ENCODE data around the gene TPK1.

Gene TPK1

DNA sequence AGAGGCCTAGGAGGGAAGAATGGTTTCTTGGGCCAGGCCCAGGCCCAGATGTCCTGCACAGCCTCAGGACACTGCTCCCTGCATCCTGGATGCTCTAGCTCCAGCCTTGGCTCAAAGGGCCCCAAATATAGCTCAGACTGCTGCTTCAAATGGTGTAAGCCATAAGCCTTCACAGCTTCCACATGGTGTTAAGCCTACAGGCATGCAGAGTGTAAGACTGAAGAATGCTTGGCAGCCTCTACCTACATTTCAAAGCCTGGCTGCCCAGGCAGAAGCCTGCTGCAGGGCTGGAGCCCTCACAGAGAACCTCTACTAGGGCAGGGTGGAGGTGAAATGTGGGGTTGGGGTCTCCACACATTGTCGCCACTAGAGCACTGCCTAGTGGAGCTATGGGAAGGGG lies 118.1 kb downstream of the TPK1 start:
- no peak overlapping the region for H3K9ac ChIP-seq (ENCODE audit: low read depth, low read length)
- H3K4me1 ChIP-seq (ENCODE audit: control insufficient read depth, insufficient read depth, low read length) = no peaks in the 10 kb centered on the region
- H3K4me2 ChIP-seq (ENCODE audit: low read length) = no peak overlapping the region
- no peak overlapping the region for H3K4me3 ChIP-seq (ENCODE audit: low read length)
- H3K36me3 ChIP-seq (ENCODE audit: insufficient read depth, low read length) = no peaks in the 10 kb centered on the region
- no peaks in the 10 kb centered on the region for H3K9me3 ChIP-seq (replicated peaks; ENCODE audit: low read length)
- H3K27me3 ChIP-seq (ENCODE audit: control insufficient read depth, insufficient read depth, low read length) = no peaks in the 10 kb centered on the region

DNA sequence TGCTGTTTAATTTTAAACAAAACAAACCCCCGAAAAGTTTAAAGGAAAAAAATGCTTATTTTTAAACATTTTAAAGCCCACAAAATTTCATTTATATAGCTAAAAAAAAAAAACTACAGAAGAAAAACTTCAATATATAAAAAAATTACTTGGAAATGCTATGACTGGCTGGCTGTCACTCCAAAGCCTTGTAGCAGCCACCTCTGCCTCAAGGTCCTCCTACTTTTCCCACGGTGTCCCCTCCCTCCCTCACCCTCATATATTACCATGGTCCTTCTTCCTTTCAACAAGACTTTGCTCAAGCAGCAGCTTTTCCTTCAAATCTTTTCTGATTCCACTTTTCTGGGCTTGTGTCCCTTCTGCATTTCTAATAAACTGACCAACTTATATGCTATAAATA lies 122.0 kb downstream of the TPK1 start:
- no peaks in the 10 kb centered on the region for H3K4me1 ChIP-seq (ENCODE audit: control insufficient read depth, insufficient read depth, low read length)
- no peak overlapping the region for H3K9ac ChIP-seq (ENCODE audit: low read depth, low read length)
- H3K36me3 ChIP-seq (ENCODE audit: insufficient read depth, low read length) = no peaks in the 10 kb centered on the region
- no peak overlapping the region for H3K4me2 ChIP-seq (ENCODE audit: low read length)
- H3K9me3 ChIP-seq (replicated peaks; ENCODE audit: low read length) = no peaks in the 10 kb centered on the region
- H3K4me3 ChIP-seq (ENCODE audit: low read length) = no peak overlapping the region
- H3K27me3 ChIP-seq (ENCODE audit: control insufficient read depth, insufficient read depth, low read length) = no peaks in the 10 kb centered on the region

- Histone ChIP-seq H3K4me1 (ENCODE audit: control insufficient read depth, insufficient read depth, low read length) (no peaks in the 10 kb centered on the region), H3K4me2 (ENCODE audit: low read length) (no peak overlapping the region), H3K4me3 (ENCODE audit: low read length) (no peak overlapping the region), H3K9ac (ENCODE audit: low read depth, low read length) (no peak overlapping the region), H3K9me3 (replicated peaks; ENCODE audit: low read length) (no peaks in the 10 kb centered on the region), H3K27me3 (ENCODE audit: control insufficient read depth, insufficient read depth, low read length) (no peaks in the 10 kb centered on the region), H3K36me3 (ENCODE audit: insufficient read depth, low read length) (no peaks in the 10 kb centered on the region)
Measured at GRCh38 chr7:144710791-144711190, 125.1 kb downstream of the TPK1 start.

DNA sequence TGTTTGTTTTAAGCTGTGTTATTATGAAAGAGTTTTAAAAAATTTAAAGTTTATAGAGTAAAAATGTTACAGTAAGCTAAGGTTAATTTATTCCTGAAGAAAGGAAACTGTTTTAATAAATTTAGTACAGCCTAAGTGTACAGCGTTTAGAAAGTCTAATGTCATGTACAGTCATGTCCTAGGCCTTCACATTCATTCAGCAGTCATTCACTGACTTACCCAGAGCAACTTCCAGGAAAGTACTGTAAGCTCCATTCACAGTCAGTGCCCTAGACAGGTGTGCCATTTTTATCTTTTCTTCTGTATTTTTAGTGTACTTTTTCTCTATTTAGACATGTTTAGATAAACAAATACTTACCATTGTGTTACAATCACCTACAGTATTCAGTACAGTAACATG lies 126.8 kb downstream of the TPK1 start:
- H3K9ac ChIP-seq (ENCODE audit: low read depth, low read length) = no peak overlapping the region
- H3K4me2 ChIP-seq (ENCODE audit: low read length) = no peak overlapping the region
- H3K4me3 ChIP-seq (ENCODE audit: low read length) = no peak overlapping the region
- no peaks in the 10 kb centered on the region for H3K36me3 ChIP-seq (ENCODE audit: insufficient read depth, low read length)
- H3K27me3 ChIP-seq (ENCODE audit: control insufficient read depth, insufficient read depth, low read length) = no peaks in the 10 kb centered on the region
- H3K9me3 ChIP-seq (replicated peaks; ENCODE audit: low read length) = no peaks in the 10 kb centered on the region
- H3K4me1 ChIP-seq (ENCODE audit: control insufficient read depth, insufficient read depth, low read length) = no peaks in the 10 kb centered on the region

DNA sequence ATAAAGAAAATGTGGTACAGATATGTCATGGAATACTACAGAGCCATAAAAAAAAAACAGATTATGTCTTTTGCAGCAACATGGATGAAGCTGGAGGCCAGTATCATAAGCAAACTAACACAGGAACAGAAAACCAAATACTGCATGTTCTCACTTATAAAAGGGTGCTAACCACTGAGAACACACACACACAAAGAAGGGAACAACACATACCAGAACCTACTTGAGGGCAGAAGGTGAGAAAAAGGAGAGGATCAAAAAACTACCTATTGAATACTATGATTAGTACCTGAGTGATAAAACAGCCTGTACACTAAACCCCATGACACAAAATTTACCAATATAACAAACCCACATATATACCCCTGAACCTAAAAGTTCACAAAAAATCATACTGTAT lies 144.6 kb downstream of the TPK1 start:
- Histone ChIP-seq H3K4me3 (ENCODE audit: low read length) (no peak overlapping the region), H3K9ac (ENCODE audit: low read depth, low read length) (no peak overlapping the region), H3K4me2 (ENCODE audit: low read length) (no peak overlapping the region), H3K36me3 (ENCODE audit: insufficient read depth, low read length) (no peaks in the 10 kb centered on the region), H3K9me3 (replicated peaks; ENCODE audit: low read length) (no peaks in the 10 kb centered on the region), H3K4me1 (ENCODE audit: control insufficient read depth, insufficient read depth, low read length) (no peaks in the 10 kb centered on the region), H3K27me3 (ENCODE audit: control insufficient read depth, insufficient read depth, low read length) (no peaks in the 10 kb centered on the region)

- Histone ChIP-seq H3K4me2 (ENCODE audit: low read length) (no peak overlapping the region), H3K9me3 (replicated peaks; ENCODE audit: low read length) (no peaks in the 10 kb centered on the region), H3K27me3 (ENCODE audit: control insufficient read depth, insufficient read depth, low read length) (no peaks in the 10 kb centered on the region), H3K9ac (ENCODE audit: low read depth, low read length) (no peak overlapping the region), H3K4me3 (ENCODE audit: low read length) (no peak overlapping the region), H3K36me3 (ENCODE audit: insufficient read depth, low read length) (no peaks in the 10 kb centered on the region), H3K4me1 (ENCODE audit: control insufficient read depth, insufficient read depth, low read length) (no peaks in the 10 kb centered on the region)
Measured at GRCh38 chr7:144682581-144683280, 153.1 kb downstream of the TPK1 start.

DNA sequence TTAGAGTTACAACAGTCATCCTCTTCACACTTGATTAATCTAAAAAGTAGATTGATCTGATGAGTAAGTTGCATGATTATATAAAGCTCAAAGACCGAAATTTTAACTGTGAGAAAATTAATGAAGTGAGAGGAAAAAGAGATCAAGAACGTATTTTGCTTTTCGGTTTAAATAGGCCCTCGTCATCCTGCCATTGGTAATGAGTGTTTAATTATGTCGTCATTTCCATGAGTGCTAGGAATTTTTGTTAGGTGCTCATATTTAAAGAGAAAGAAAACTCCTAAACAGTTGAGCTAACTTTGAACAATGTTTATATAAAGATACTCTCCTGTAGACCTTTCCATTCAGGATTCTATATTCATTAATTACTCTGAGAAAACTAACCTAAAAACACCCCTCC lies 159.4 kb downstream of the TPK1 start:
- no peak overlapping the region for H3K4me3 ChIP-seq (ENCODE audit: low read length)
- no peak overlapping the region for H3K9ac ChIP-seq (ENCODE audit: low read depth, low read length)
- H3K36me3 ChIP-seq (ENCODE audit: insufficient read depth, low read length) = no peaks in the 10 kb centered on the region
- no peak overlapping the region for H3K4me2 ChIP-seq (ENCODE audit: low read length)
- H3K9me3 ChIP-seq (replicated peaks; ENCODE audit: low read length) = no peaks in the 10 kb centered on the region
- no peaks in the 10 kb centered on the region for H3K27me3 ChIP-seq (ENCODE audit: control insufficient read depth, insufficient read depth, low read length)
- H3K4me1 ChIP-seq (ENCODE audit: control insufficient read depth, insufficient read depth, low read length) = no peaks in the 10 kb centered on the region

DNA sequence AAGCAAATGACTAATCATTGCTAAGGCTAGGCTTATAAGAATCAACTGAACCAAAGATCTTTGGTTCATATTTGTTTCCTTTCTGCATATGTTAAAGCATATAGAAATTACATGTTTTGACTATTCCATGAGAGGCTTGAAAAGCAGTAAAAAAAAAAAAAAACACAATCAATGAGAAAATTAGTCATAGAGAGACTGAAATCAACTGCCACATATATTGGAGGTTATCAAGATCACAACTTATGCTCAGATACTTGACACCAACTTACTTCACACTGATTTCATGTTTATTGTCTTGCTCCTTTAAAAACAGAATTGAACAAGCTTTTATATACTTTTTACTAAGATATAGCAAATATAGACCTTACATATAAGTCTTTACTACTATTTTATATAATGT lies 161.3 kb downstream of the TPK1 start:
- no peaks in the 10 kb centered on the region for H3K9me3 ChIP-seq (replicated peaks; ENCODE audit: low read length)
- H3K4me2 ChIP-seq (ENCODE audit: low read length) = no peak overlapping the region
- H3K9ac ChIP-seq (ENCODE audit: low read depth, low read length) = no peak overlapping the region
- H3K36me3 ChIP-seq (ENCODE audit: insufficient read depth, low read length) = no peaks in the 10 kb centered on the region
- H3K4me1 ChIP-seq (ENCODE audit: control insufficient read depth, insufficient read depth, low read length) = no peaks in the 10 kb centered on the region
- no peak overlapping the region for H3K4me3 ChIP-seq (ENCODE audit: low read length)
- no peaks in the 10 kb centered on the region for H3K27me3 ChIP-seq (ENCODE audit: control insufficient read depth, insufficient read depth, low read length)

DNA sequence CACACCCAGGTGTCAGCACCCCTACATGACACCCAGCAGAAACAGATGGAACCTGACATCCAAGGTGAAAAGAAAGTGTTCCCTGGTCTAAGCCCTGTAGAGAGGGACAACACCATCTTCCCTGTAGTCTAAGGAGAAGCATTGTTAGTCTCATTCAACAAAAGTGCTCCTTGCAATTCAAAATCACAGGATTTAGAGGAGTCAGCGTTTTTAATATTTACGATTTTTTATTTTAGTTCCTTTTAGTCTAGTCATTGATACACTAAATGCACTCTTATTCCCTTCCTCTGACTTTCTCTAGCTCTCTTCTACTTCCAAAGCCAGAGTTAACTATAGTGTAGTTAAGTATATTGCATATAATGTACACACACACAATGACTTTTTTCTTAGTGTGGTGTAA lies 163.0 kb downstream of the TPK1 start:
- H3K36me3 ChIP-seq (ENCODE audit: insufficient read depth, low read length) = no peaks in the 10 kb centered on the region
- H3K4me1 ChIP-seq (ENCODE audit: control insufficient read depth, insufficient read depth, low read length) = no peaks in the 10 kb centered on the region
- no peak overlapping the region for H3K4me3 ChIP-seq (ENCODE audit: low read length)
- no peaks in the 10 kb centered on the region for H3K27me3 ChIP-seq (ENCODE audit: control insufficient read depth, insufficient read depth, low read length)
- no peak overlapping the region for H3K9ac ChIP-seq (ENCODE audit: low read depth, low read length)
- no peak overlapping the region for H3K4me2 ChIP-seq (ENCODE audit: low read length)
- no peaks in the 10 kb centered on the region for H3K9me3 ChIP-seq (replicated peaks; ENCODE audit: low read length)

- H3K4me3 ChIP-seq (ENCODE audit: low read length) = no peak overlapping the region
- H3K4me1 ChIP-seq (ENCODE audit: control insufficient read depth, insufficient read depth, low read length) = no peaks in the 10 kb centered on the region
- no peak overlapping the region for H3K4me2 ChIP-seq (ENCODE audit: low read length)
Measured at GRCh38 chr7:144671429-144671828, 164.4 kb downstream of the TPK1 start.

GRCh38 chr7:144670218-144670617 lies 165.6 kb downstream of the TPK1 start:
- no peak overlapping the region for H3K4me2 ChIP-seq (ENCODE audit: low read length)
- H3K4me3 ChIP-seq (ENCODE audit: low read length) = no peak overlapping the region
- no peaks in the 10 kb centered on the region for H3K36me3 ChIP-seq (ENCODE audit: insufficient read depth, low read length)
- H3K9ac ChIP-seq (ENCODE audit: low read depth, low read length) = no peak overlapping the region
- H3K4me1 ChIP-seq (ENCODE audit: control insufficient read depth, insufficient read depth, low read length) = no peaks in the 10 kb centered on the region
- H3K9me3 ChIP-seq (replicated peaks; ENCODE audit: low read length) = no peaks in the 10 kb centered on the region
- no peaks in the 10 kb centered on the region for H3K27me3 ChIP-seq (ENCODE audit: control insufficient read depth, insufficient read depth, low read length)

More at GRCh38 chr7:144671429-144671828, 164.4 kb downstream of the TPK1 start:
- Histone ChIP-seq H3K36me3 (ENCODE audit: insufficient read depth, low read length) (no peaks in the 10 kb centered on the region), H3K9ac (ENCODE audit: low read depth, low read length) (no peak overlapping the region), H3K27me3 (ENCODE audit: control insufficient read depth, insufficient read depth, low read length) (no peaks in the 10 kb centered on the region), H3K9me3 (replicated peaks; ENCODE audit: low read length) (no peaks in the 10 kb centered on the region)

DNA sequence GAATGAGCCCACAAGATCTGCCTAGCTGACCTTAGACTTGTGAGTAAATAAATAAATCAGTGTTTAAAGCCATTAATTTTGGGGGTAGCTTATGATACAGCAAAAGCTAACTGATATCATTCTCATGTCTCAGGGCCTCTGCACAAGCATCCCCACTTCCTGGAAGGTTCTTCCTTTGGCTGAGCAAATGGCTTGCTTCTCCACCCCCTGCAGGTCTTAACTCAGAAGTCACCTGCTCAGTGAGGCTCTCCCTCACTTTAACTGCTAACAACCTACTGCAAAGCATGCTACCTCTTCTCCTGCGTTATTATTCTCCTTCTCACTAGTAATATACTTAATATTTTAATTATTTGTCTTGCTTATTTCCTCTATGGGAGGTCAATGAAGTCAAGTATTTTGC lies 167.3 kb downstream of the TPK1 start:
- H3K4me1 ChIP-seq (ENCODE audit: control insufficient read depth, insufficient read depth, low read length) = no peaks in the 10 kb centered on the region

More for the DNA sequence above, 167.3 kb downstream of the TPK1 start:
- Histone ChIP-seq H3K4me2 (ENCODE audit: low read length) (no peak overlapping the region), H3K27me3 (ENCODE audit: control insufficient read depth, insufficient read depth, low read length) (no peaks in the 10 kb centered on the region), H3K36me3 (ENCODE audit: insufficient read depth, low read length) (no peaks in the 10 kb centered on the region), H3K9me3 (replicated peaks; ENCODE audit: low read length) (no peaks in the 10 kb centered on the region), H3K4me3 (ENCODE audit: low read length) (no peak overlapping the region), H3K9ac (ENCODE audit: low read depth, low read length) (no peak overlapping the region)

All from skeletal muscle satellite cell (primary cell).